Nephron progenitor cell (in vitro differentiated cells): ENCODE measurements around the gene ADSS2.
A peak's percentile ranks its signal among the peaks of the same experiment; 100 is the strongest.

Experiments
- DNase-seq: peaks from one replicate; pipeline ENCODE4 v3.0.0; 2021
- H3K27ac Mint-ChIP-seq: 2 replicates; pipeline ENCODE4 v1.8.0; 2021; ENCODE audit warnings: mild to moderate bottlenecking, moderate library complexity, mixed read lengths
- H3K27me3 Mint-ChIP-seq: 2 replicates; pipeline ENCODE4 v1.8.0; 2021; ENCODE audit warnings: mild to moderate bottlenecking, low read depth, mixed read lengths; ENCODE audit not compliant: poor library complexity
- H3K36me3 Mint-ChIP-seq: 2 replicates; pipeline ENCODE4 v1.8.0; 2021; ENCODE audit warnings: low read depth, mixed read lengths
- H3K4me1 Mint-ChIP-seq: 2 replicates; pipeline ENCODE4 v1.8.0; 2021; ENCODE audit warnings: mixed read lengths
- H3K4me3 Mint-ChIP-seq: 2 replicates; pipeline ENCODE4 v1.8.0; 2021; ENCODE audit warnings: mild to moderate bottlenecking, moderate library complexity, mixed read lengths
- H3K9me3 Mint-ChIP-seq: 2 replicates; pipeline ENCODE4 v1.8.0; 2021; ENCODE audit warnings: mild to moderate bottlenecking, moderate library complexity, mixed read lengths
- CTCF ChIP-seq: fragments of 200-600 bp; sonication (generic); IDR thresholded peaks from 2 replicates; pipeline ENCODE4 v1.5.0; 2021; ENCODE audit warnings: antibody characterized with exemption

ADSS2 gene

GRCh38 chr1:244431166-244431565, 20.5 kb downstream of the ADSS2 start:
- Mint-ChIP-seq H3K4me3 (no peak overlapping the region), H3K36me3 (peaks cover 31% of the 10 kb centered on the region), H3K27ac (no peak overlapping the region), H3K27me3 (no peaks in the 10 kb centered on the region), H3K4me1 (no peaks in the 10 kb centered on the region), H3K9me3 (no peaks in the 10 kb centered on the region)
- DNase-seq = no peak
- TF ChIP-seq CTCF = no peak

GRCh38 chr1:244429818-244430217, 21.9 kb downstream of the ADSS2 start:
- no peak for TF ChIP-seq CTCF
- Mint-ChIP-seq H3K27me3 (no peaks in the 10 kb centered on the region), H3K27ac (peak overlapping the region; percentile 29), H3K4me3 (no peak overlapping the region), H3K4me1 (no peaks in the 10 kb centered on the region), H3K36me3 (peaks cover 22% of the 10 kb centered on the region), H3K9me3 (no peaks in the 10 kb centered on the region)
- no peak for DNase-seq

- Mint-ChIP-seq H3K27ac (no peak overlapping the region), H3K9me3 (no peaks in the 10 kb centered on the region), H3K4me3 (no peak overlapping the region), H3K36me3 (peaks cover 20% of the 10 kb centered on the region), H3K27me3 (no peaks in the 10 kb centered on the region), H3K4me1 (no peaks in the 10 kb centered on the region)
- no peak for DNase-seq
- no peak for TF ChIP-seq CTCF
Measured at GRCh38 chr1:244427647-244428046, 24.1 kb downstream of the ADSS2 start.

- H3K27me3 Mint-ChIP-seq = no peaks in the 10 kb centered on the region
- H3K4me3 Mint-ChIP-seq = no peak overlapping the region
- no peaks in the 10 kb centered on the region for H3K9me3 Mint-ChIP-seq
- TF ChIP-seq CTCF = no peak
- no peak for DNase-seq
- H3K4me1 Mint-ChIP-seq = no peaks in the 10 kb centered on the region
- no peak overlapping the region for H3K27ac Mint-ChIP-seq
- H3K36me3 Mint-ChIP-seq = peaks cover 28% of the 10 kb centered on the region
Measured at GRCh38 chr1:244424649-244425334, 26.9 kb downstream of the ADSS2 start.

- Mint-ChIP-seq H3K27me3 (no peaks in the 10 kb centered on the region), H3K27ac (no peak overlapping the region), H3K36me3 (peaks cover 46% of the 10 kb centered on the region), H3K9me3 (no peaks in the 10 kb centered on the region), H3K4me3 (no peak overlapping the region), H3K4me1 (no peaks in the 10 kb centered on the region)
- TF ChIP-seq CTCF = no peak
- no peak for DNase-seq
Measured at GRCh38 chr1:244422174-244422573, 29.5 kb downstream of the ADSS2 start.

GRCh38 chr1:244419024-244419423, 32.7 kb downstream of the ADSS2 start:
- Mint-ChIP-seq H3K27ac (no peak overlapping the region), H3K27me3 (no peaks in the 10 kb centered on the region), H3K4me1 (no peaks in the 10 kb centered on the region), H3K4me3 (no peak overlapping the region), H3K9me3 (no peaks in the 10 kb centered on the region), H3K36me3 (peaks cover 66% of the 10 kb centered on the region)
- no peak for DNase-seq
- no peak for TF ChIP-seq CTCF
